ENCODE data around the gene COG3. TPM values are rescaled to one million over a fixed set of nuclear protein-coding genes. Genes with fewer than 3 reads are reported as not detected.

COG3 gene
- total and polyA plus RNA-seq, 2 of the 13 experiments (the other 11 are each of a cell fraction or from before 2014, with no cell fraction given): 37.8 to 47.5 TPM

DNA sequence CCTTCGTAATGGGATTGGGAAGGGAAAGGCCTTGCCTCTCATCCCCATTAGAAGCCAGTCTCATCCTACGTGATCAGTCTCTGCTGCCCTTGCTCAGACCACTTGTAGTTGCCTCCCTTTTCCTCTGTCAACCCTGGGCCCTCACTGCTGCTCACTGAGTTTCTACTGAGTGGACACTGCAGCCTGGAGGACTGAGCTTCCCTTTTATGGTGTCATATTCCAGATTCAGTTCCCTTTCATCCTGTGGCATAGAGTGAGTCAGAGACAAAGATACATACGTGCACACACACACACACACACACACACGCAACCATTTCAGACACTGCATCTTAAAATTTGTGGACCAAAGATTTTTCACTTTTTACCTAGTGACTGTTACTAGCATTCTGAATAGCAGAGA, 56.6 kb downstream of the COG3 start (continued):
- TF ChIP-seq ZHX1 (CRISPR knock-in tag; IDR thresholded peaks at IDR 0.05; ENCODE audit: low read depth): no peak
- no peak for TF ChIP-seq GATAD2A (CRISPR knock-in tag; IDR thresholded peaks at IDR 0.05)
- TF ChIP-seq AKNA (CRISPR knock-in tag; IDR thresholded peaks at IDR 0.05; ENCODE audit: borderline replicate concordance): no peak
- TF ChIP-seq HMGXB4 (CRISPR knock-in tag; IDR thresholded peaks at IDR 0.05; ENCODE audit: borderline replicate concordance in 1 of 2, low read depth in 1 of 2): no peak
- no peak for TF ChIP-seq BRD4 (CRISPR knock-in tag; IDR thresholded peaks at IDR 0.05)
